CD4-positive, alpha-beta T cell treated with Interleukin-12 subunit alpha and Interleukin-12 subunit beta, for 1 hour (primary cell): Measurements from ENCODE around the gene PTPN22.

Experiments used
- DNase-seq: peaks from one replicate; pipeline ENCODE4 v3.0.0-alpha.2; 2020

Gene PTPN22

GRCh38 chr1:113846391-113847035 lies 25.0 kb downstream of the PTPN22 start:
- no peak for DNase-seq

- DNase-seq, result no peak
These were observed 35.0 kb downstream of the PTPN22 start for GRCh38 chr1:113836534-113836933.

GRCh38 chr1:113835686-113836290 lies 35.7 kb downstream of the PTPN22 start:
- peak; percentile 70 for DNase-seq

GRCh38 chr1:113834716-113835115 lies 36.8 kb downstream of the PTPN22 start:
- DNase-seq, result no peak

- no peak for DNase-seq
These were observed 41.5 kb downstream of the PTPN22 start for GRCh38 chr1:113830039-113830438.

GRCh38 chr1:113821916-113822315 lies 49.6 kb downstream of the PTPN22 start:
- DNase-seq, result no peak

- no peak for DNase-seq
These were observed 52.9 kb downstream of the PTPN22 start for GRCh38 chr1:113818578-113818977.

GRCh38 chr1:113813218-113813617 lies 58.3 kb downstream of the PTPN22 start:
- no peak for DNase-seq

GRCh38 chr1:113812661-113813135 lies 58.8 kb downstream of the PTPN22 start:
- peak; percentile 52 for DNase-seq

- peak; percentile 99 for DNase-seq
These were observed 59.4 kb downstream of the PTPN22 start, which contains the start of gene RSBN1 for GRCh38 chr1:113811888-113812660. Gene RSBN1 (minus strand): TSS chr1:113812476. CDS start chr1:113812412, 64 bp downstream.

- peak; percentile 34 for DNase-seq
These were observed 60.2 kb downstream of the PTPN22 start for GRCh38 chr1:113811156-113811887.

- DNase-seq, result no peak
These were observed 61.6 kb downstream of the PTPN22 start for GRCh38 chr1:113809670-113810602.

GRCh38 chr1:113808450-113809195 lies 62.9 kb downstream of the PTPN22 start:
- DNase-seq, result no peak

- no peak for DNase-seq
These were observed 65.9 kb downstream of the PTPN22 start for GRCh38 chr1:113805639-113806038.

GRCh38 chr1:113805256-113805531 lies 66.3 kb downstream of the PTPN22 start:
- DNase-seq, result no peak

GRCh38 chr1:113804421-113805255 lies 66.9 kb downstream of the PTPN22 start:
- no peak for DNase-seq

GRCh38 chr1:113802367-113803007 lies 69.0 kb downstream of the PTPN22 start:
- no peak for DNase-seq

- no peak for DNase-seq
These were observed 71.0 kb downstream of the PTPN22 start for GRCh38 chr1:113800487-113800886.

GRCh38 chr1:113797472-113797871 lies 74.0 kb downstream of the PTPN22 start:
- no peak for DNase-seq
